ENCODE results near the gene FECH.
"Not testable (repeated sequence)": the region's sequence is repeated elsewhere in the genome, so short reads cannot be mapped to it uniquely, and the experiment has no call there.

The FECH gene

DNA sequence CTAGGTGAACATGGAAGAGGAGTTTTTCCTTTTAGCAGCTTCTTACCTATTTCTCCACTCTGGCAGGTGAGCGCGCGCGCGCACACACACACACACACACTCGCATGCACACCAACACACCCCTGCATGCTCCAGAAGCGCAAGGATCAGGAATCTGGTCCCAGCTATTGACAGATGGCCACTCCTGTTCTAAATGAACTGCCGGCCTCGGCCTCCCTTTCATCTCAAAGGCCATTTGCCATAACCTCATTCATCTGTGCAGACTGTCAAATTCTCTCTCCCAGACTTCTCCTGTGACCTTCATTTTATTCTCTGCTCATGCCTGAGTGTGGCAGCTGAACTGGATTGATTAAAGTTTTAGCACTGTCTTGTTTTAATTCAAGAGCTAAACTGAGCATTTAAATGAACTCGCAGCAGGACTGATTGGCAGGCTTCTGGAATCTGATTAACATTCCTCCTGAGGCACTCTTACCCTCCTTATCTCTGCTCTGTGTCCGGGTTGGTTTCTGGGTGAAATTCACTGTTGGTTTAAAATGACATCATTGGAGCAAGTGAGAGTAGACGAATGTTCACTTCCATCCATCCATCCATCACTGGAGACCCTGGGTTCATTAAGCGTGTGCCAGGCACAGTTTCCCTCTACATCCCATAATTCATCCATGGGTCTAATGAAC, 58.8 kb downstream of the FECH start:
- no peak for DNase-seq

DNA sequence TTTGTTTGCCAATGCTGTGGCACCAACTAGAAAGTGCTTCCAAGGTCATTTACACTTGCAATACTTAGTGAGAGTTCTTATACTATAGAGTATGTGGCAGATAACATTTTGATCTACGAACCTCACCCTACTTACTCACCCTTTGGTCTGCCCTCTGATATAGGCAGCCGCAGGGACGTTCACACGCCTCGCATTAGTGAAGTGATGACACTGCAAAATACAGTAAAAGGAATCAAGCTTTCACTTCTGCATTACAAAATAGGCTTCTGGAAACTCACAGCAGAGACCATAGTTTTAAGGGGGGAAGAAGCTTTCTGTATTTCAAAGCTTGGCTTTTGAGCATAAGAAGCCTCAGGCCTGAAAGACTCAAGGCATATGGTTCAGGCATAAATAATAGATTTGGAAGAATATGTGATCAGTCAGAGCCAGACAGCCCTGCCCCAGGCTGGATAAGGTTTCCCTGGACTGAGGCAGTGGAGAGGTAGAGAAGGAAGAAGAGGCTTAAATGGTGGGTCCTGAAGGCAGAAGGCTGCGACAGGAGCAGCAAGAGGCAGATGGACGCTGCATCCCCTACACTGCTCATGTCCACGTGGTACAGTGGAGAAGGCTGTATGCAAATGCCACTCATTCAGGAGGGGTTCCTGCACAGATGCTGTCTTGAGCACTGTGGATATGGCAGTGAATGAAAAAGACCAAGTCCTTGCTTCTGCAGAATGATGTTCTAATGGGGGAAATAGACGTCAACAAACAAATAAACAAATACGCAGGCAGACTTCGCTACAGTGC, 63.1 kb downstream of the FECH start:
- DNase-seq, result no peak

DNA sequence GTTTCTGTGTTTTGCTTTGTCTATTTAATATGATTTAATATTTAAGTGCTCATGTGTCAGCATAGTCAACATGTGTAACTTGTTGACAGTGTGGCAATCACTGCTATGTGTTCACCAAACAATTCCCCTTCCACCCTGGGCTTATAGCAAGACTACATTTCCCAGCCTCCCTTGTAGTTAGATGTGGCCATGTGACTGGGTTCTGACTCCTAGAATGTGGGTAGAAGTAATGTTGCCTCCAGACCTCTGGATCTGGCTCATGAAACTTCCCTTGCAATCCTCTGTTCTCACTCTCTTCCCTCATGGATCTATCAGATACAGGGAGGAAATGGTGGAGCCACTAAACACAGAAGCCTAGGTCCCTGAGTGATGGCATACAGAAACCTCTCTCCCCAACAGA, 64.2 kb downstream of the FECH start:
- not testable (repeated sequence) for DNase-seq

DNA sequence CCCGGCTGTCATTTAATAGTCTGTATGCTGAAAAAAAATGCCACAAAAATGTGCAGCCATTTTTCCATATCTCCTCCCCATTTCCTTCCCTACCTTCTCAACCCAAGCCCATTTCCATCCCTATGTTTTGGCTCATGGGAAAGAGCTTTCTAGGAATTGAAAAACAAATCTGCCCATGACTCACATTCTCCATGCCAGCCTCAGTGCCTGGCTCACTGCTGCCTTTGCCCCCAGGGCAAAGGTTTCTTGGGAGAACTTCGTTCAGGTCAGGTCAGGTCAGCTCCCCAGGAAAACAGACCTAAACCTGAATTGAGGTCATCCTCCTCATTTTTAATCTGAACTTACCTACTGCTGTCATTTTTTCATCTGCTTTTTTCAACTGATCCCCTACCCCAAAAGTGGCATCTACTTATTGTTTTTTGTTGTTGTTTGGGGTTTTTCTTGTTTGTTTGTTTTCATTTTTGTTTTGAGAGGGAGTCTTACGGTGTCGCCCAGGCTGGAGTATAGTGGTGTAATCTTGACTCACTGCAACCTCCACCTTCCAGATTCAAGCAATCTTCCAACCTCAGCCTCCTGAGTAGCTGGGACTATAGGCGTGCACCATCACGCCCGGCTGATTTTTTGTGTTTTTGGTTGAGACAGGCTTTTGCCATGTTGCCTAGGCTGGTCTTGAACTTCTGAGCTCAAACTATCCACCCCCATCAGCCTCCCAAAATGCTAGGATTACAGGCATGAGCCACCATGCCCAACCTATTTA, 66.7 kb downstream of the FECH start:
- no peak for DNase-seq

DNA sequence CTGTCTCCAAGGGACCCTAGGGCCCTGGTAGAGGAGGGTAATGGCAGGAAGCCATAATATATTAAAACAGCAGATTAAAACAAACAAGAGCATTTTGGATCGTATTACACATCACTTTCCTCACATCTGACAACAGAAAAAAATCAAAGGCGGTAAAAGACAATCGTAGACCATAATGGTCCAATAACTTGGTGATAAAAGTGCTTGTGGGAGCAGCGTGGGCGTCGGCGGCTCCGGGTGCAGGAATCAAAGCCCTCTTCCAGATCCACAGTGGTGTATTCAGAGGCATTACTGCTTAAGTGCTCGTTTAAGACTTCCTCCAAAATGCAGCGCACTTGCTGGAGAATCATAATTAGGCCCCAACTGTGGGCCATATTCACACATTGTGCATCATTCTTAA, 68.0 kb downstream of the FECH start:
- no peak for DNase-seq

DNA sequence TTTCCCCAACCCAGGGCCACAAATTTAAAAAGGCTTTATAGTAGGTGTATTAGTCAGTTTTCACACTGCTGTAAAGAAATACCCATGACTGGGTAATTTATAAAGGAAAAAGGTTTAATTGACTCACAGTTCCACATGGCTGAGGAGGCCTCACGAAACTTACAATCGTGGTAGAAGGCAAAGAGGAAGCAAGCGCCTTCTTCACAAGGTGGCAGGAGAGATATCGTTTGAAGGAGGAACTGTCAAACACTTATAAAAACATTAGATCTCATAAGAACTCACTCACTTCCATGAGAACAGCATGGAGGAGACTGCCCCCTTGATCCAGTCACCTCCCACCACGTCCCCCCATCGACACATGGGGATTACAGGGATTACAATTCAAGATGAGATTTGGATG, 70.4 kb downstream of the FECH start:
- DNase-seq, result no peak

DNA sequence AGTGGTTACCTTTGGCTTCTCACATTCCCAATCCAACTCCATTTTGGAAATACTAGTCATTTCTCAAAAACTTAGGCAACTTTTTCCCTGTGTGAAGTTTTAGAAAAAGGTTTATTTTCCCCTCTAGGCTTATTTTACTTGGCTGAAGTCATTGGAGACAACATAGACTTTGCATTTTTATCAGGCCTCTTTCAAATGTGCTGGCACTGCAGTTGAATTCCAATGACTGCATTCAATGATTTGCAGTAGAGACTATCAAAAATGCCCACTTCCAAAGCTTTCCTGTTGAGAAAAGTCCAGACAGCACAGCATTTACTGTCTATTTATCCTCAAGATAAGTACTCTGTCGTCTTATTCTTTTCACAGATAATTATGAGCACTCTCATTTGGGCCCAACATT, 81.3 kb downstream of the FECH start:
- no peak for DNase-seq

DNA sequence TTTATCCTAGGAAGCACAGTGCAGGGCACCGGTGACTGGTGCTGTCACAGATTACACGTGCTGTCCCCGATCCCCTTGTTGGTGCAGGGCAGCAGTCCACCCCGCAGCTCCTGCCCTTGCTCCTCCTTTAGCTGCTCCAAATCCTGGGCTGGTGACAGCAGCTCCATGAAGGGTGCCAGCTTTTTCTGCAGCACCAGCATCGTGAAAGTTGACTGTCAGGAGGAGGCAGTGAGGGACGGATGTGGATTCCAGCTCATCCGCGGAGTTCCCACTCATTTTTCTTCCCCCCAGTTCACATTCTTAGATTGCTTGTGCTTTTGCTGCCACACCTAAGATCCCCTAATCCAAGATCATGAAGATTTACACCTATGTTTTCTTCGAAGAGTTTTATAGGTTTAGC, 83.9 kb downstream of the FECH start:
- DNase-seq, result no peak

DNA sequence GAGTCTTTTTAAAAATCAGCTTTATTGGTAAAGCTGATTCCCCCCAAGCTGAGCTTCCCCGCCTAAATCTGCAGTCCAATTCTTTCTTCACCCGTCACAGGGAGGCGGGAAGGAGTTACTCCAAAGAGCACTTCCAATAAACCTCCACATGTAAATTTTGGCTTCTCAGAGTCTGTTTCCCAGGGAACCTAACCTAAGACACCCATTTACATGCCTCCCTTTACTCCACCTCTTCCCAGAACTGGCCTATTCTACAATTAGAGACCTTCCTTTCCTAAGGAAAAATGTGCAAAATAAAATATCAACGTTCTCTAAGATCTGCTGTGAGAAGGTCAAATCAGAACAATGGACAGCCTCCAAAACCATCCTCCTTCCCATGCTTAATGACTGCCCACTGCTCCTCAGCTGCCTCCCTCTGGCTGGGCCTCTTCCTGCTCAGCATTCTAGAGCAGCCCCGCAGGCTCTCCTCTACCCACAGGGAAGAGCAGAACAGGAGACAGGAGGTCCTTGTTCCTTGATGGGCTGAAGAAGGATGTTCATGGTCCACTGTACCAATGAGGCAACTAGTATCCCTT, 87.7 kb downstream of the FECH start:
- DNase-seq, result no peak

All from 8988T (cell line).